ENCODE measurements around the gene FHAD1. TPM values are rescaled to one million over a fixed set of nuclear protein-coding genes. Genes with fewer than 3 reads are reported as not detected.

FHAD1 gene
- total RNA-seq, 4 donors from 2014 or later: not detected

DNA sequence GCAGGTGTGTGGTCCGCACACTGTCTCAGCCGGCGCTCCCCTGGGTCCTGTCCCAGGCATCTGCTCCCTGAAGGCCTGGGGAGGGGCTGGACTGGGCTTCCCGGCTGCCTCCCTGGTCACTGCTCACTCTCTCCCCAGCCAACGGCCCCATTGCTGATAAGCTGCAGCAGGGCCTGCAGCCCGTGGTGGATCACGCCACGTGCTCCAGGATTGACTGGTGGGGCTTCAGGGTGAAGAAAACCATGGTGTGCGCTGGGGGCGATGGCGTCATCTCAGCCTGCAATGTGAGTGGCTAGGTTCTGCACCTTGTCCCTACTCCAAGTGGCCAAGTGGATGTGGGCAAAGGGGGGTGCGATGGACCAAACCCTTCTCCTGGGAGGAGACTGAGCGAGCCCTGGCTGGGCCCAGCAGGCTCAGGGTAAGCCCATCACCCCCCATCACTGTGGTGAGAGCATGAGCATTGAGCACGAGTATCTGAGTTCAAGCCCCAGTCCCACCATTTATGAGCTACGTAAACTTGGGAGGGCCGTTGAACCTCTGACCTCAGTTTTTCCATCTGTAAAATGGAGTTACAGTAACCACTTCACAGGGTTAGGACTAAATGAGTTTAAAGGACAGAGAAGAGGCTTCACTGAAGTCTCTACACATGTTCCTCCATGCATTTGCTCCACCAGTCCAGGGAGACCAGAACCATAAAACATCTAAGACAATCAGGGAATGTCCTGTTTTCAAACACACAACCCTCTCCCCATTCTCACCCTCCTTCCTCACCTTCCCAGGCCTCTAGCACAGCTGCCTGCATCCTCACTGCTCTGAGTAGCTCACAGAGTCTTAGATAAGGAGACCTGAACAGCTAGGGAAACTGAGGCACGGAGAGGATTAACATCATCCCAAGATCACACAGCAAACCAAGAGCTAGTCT lies 197.7 kb downstream of the FHAD1 start:
- Histone ChIP-seq H3K27ac (no peak overlapping the region), H3K27me3 (no peaks in the 10 kb centered on the region), H3K9me3 (no peaks in the 10 kb centered on the region), H3K4me1 (no peaks in the 10 kb centered on the region), H3K36me3 (no peaks in the 10 kb centered on the region), H3K4me3 (no peak overlapping the region)
- no peak for DNase-seq
- intact Hi-C loops (cut with DNase I; ENCODE audit: low total_unique reads): no loop called here
- TF ChIP-seq POLR2A (IDR thresholded peaks at IDR 0.05): no peak
- TF ChIP-seq, protein P1, sequence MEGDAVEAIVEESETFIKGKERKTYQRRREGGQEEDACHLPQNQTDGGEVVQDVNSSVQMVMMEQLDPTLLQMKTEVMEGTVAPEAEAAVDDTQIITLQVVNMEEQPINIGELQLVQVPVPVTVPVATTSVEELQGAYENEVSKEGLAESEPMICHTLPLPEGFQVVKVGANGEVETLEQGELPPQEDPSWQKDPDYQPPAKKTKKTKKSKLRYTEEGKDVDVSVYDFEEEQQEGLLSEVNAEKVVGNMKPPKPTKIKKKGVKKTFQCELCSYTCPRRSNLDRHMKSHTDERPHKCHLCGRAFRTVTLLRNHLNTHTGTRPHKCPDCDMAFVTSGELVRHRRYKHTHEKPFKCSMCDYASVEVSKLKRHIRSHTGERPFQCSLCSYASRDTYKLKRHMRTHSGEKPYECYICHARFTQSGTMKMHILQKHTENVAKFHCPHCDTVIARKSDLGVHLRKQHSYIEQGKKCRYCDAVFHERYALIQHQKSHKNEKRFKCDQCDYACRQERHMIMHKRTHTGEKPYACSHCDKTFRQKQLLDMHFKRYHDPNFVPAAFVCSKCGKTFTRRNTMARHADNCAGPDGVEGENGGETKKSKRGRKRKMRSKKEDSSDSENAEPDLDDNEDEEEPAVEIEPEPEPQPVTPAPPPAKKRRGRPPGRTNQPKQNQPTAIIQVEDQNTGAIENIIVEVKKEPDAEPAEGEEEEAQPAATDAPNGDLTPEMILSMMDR (IDR thresholded peaks at IDR 0.05 in 4 of 5, conservative IDR thresholded peaks at IDR 0.05 in 1 of 5): no peak
- no peak for ATAC-seq
- in situ Hi-C loops (cut with MboI; ENCODE audit: low sequenced_read_pairs in 4 of 4): loop anchor here in 2 of 4 donors (25.0 kb wide), 2 partner anchors 307 to 332 kb away; no protein-coding TSS in a partner anchor

DNA sequence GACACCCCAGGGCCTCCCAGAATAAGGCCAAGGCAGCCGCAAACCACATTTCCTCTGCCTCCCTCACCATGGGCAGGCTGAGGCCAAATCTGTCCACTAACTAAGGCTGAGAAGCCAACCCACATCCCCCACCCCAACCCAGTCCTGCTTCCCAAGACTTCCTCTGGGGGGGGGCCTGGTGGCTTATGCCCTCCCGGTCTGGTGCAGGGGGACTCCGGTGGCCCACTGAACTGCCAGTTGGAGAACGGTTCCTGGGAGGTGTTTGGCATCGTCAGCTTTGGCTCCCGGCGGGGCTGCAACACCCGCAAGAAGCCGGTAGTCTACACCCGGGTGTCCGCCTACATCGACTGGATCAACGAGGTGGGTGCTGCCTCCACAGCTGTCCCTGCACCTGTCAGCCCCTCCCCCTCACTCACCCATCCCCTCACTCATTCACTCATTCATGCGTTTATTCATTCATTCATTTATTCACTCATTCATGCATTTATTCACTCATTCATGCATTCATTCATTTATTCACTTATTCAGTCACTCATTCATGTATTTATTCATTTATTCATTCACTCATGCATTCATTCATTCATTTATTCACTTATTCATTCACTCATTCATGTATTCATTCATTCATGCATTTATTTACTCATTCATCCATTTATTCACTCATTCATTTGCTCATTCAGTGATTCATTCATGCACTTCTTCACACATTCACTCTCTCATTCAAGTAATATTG lies 198.5 kb downstream of the FHAD1 start:
- intact Hi-C loops (cut with DNase I; ENCODE audit: low total_unique reads): no loop called here
- no peak overlapping the region for H3K4me3 ChIP-seq
- no peaks in the 10 kb centered on the region for H3K27me3 ChIP-seq
- TF ChIP-seq POLR2A (IDR thresholded peaks at IDR 0.05): no peak
- TF ChIP-seq, protein P1 (IDR thresholded peaks at IDR 0.05 in 4 of 5, conservative IDR thresholded peaks at IDR 0.05 in 1 of 5): no peak
- no peaks in the 10 kb centered on the region for H3K9me3 ChIP-seq
- no peaks in the 10 kb centered on the region for H3K36me3 ChIP-seq
- DNase-seq (no peak), ATAC-seq (no peak)
- H3K27ac ChIP-seq: no peak overlapping the region
- H3K4me1 ChIP-seq: no peaks in the 10 kb centered on the region
- in situ Hi-C loops (cut with MboI; ENCODE audit: low sequenced_read_pairs in 4 of 4): loop anchor here in 2 of 4 donors (25.0 kb wide), 2 partner anchors 308 to 333 kb away; no protein-coding TSS in a partner anchor

DNA sequence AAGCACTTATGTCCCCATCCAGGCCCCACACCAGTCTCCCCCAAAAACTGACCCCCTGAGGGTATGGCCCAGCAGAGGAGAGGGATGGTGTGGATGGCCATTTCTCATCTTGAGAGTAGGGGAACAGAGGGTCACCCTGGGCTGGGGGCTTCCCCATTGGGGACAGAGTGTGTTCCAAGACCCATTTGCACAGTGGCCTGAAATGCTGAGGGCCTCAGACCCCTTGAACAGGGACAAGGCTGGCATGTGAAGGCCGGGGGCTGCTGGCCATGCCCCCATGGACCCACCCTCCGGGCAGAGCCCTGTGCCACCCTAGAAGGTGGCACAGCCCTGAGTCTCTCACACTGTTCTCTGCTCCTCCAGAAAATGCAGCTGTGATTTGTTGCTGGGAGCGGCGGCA lies 199.2 kb downstream of the FHAD1 start:
- Histone ChIP-seq H3K27me3 (no peaks in the 10 kb centered on the region), H3K4me3 (no peak overlapping the region), H3K36me3 (no peaks in the 10 kb centered on the region), H3K27ac (no peak overlapping the region), H3K4me1 (no peaks in the 10 kb centered on the region), H3K9me3 (no peaks in the 10 kb centered on the region)
- no peak for ATAC-seq
- intact Hi-C loops (cut with DNase I; ENCODE audit: low total_unique reads) (no loop called here), in situ Hi-C loops (cut with MboI; ENCODE audit: low sequenced_read_pairs in 4 of 4) (loop anchor here in 2 of 4 donors (25.0 kb wide), 2 partner anchors 309 to 334 kb away; no protein-coding TSS in a partner anchor)
- DNase-seq: no peak
- no peak for TF ChIP-seq POLR2A (IDR thresholded peaks at IDR 0.05)
- TF ChIP-seq, protein P1 (IDR thresholded peaks at IDR 0.05 in 4 of 5, conservative IDR thresholded peaks at IDR 0.05 in 1 of 5): no peak

Other genes starting within 250 kb of the FHAD1 start
- 1 to 10 TPM in 2 of 4 donors, under 1 TPM in 1, not detected in 1; 0.73 to 2.7 (median 1.8) TPM for gene TMEM51, start 93.5 kb upstream of the FHAD1 start, total RNA-seq
- 1 to 10 TPM; 2.9 to 8.1 (median 5.3) TPM for gene EFHD2, start 162.7 kb downstream of the FHAD1 start, total RNA-seq
- 10 to 100 TPM in 1 of 4 donors, not detected in 3; 67.3 TPM for gene CTRC, start 191.2 kb downstream of the FHAD1 start, total RNA-seq
- gene CELA2A, start 209.5 kb downstream of the FHAD1 start, total RNA-seq: not detected
- not detected for gene CELA2B, start 228.9 kb downstream of the FHAD1 start, total RNA-seq